ENCODE results near the gene ADAR. TPM values are rescaled to one million over a fixed set of nuclear protein-coding genes. Genes with fewer than 3 reads are reported as not detected.
A peak's percentile ranks its signal among the peaks of the same experiment; 100 is the strongest.

Gene ADAR
- total and polyA plus RNA-seq, 2 experiments from 2014 or later: 61.3 to 71.3 TPM

- Histone ChIP-seq H3K9me3 (ENCODE audit: low read depth) (no peaks in the 10 kb centered on the region), H3K36me3 (ENCODE audit: low read depth) (peaks cover 23% of the 10 kb centered on the region), H3K27ac (peak within 1 kb of the TSS; percentile 82), H3K79me2 (ENCODE audit: insufficient read depth) (peaks cover 49% of the 10 kb centered on the region), H2AFZ (peak within 1 kb of the TSS; percentile 88), H3F3A (ENCODE audit: insufficient read depth) (peaks cover 9% of the 10 kb centered on the region), H3K4me3 (peak within 1 kb of the TSS; percentile 100), H3K4me2 (ENCODE audit: unreplicated experiment) (peak within 1 kb of the TSS; percentile 86), H3K9ac (peak within 1 kb of the TSS; percentile 96), H4K20me1 (ENCODE audit: insufficient read depth) (no peaks in the 10 kb centered on the region), H3K27me3 (replicated peaks; ENCODE audit: insufficient read depth) (no peaks in the 10 kb centered on the region), H3K9me2 (ENCODE audit: insufficient read depth) (no peaks in the 10 kb centered on the region), H3K4me1 (ENCODE audit: insufficient read depth) (peaks cover 12% of the 10 kb centered on the region)
- DNase-seq: peak; percentile 69
- in situ Hi-C loops (cut with MboI): no loop called here
- 0% methylated on average over 13 to 38 of the region's 69 CpGs for WGBS, 2 experiments (ENCODE audit: low coverage in 1 of 2, low lambda C conversion rate in 2 of 2, missing lambda C conversion rate in 2 of 2)
- TF ChIP-seq EZH2 (IDR thresholded peaks at IDR 0.05; ENCODE audit: insufficient read depth, poor library complexity, severe bottlenecking): no peak
- no peak for TF ChIP-seq EZH2phosphoT487 (IDR thresholded peaks at IDR 0.05; ENCODE audit: insufficient read depth, low read depth)
Measured at GRCh38 chr1:154557939-154558719, 49.9 kb downstream of the ADAR start, which contains the start of gene UBE2Q1. TSS of gene UBE2Q1 (minus strand) at chr1:154558662. CDS start at chr1:154558553, 109 bp downstream.

GRCh38 chr1:154557248-154557938 lies 50.6 kb downstream of the ADAR start:
- Histone ChIP-seq H2AFZ (peak overlapping the region; percentile 59; the same call in 1 of the 2 replicates), H3K4me2 (ENCODE audit: unreplicated experiment) (peak overlapping the region; percentile 86), H3K9ac (peak overlapping the region; percentile 96), H3K9me2 (ENCODE audit: insufficient read depth) (no peaks in the 10 kb centered on the region), H3K9me3 (ENCODE audit: low read depth) (no peaks in the 10 kb centered on the region), H3K36me3 (ENCODE audit: low read depth) (peaks cover 30% of the 10 kb centered on the region), H3K27me3 (replicated peaks; ENCODE audit: insufficient read depth) (no peaks in the 10 kb centered on the region), H3K4me1 (ENCODE audit: insufficient read depth) (peaks cover 12% of the 10 kb centered on the region), H3F3A (ENCODE audit: insufficient read depth) (peaks cover 9% of the 10 kb centered on the region), H4K20me1 (ENCODE audit: insufficient read depth) (no peaks in the 10 kb centered on the region), H3K4me3 (peak overlapping the region; percentile 100), H3K27ac (peak overlapping the region; percentile 82; the same call in 1 of the 2 replicates), H3K79me2 (ENCODE audit: insufficient read depth) (peaks cover 50% of the 10 kb centered on the region)
- TF ChIP-seq EZH2 (IDR thresholded peaks at IDR 0.05; ENCODE audit: insufficient read depth, poor library complexity, severe bottlenecking) (no peak), EZH2phosphoT487 (IDR thresholded peaks at IDR 0.05; ENCODE audit: insufficient read depth, low read depth) (no peak)
- DNase-seq: peak; percentile 17
- in situ Hi-C loops (cut with MboI): no loop called here
- WGBS, 2 experiments (ENCODE audit: low coverage in 1 of 2, low lambda C conversion rate in 2 of 2, missing lambda C conversion rate in 2 of 2): 6 to 7% methylated on average over 7 of the region's 7 CpGs

- in situ Hi-C loops (cut with MboI): no loop called here
- peak overlapping the region; percentile 96 for H3K9ac ChIP-seq
Measured at GRCh38 chr1:154556422-154556821, 51.6 kb downstream of the ADAR start.

More at GRCh38 chr1:154556422-154556821, 51.6 kb downstream of the ADAR start:
- Histone ChIP-seq H3F3A (ENCODE audit: insufficient read depth) (peaks cover 9% of the 10 kb centered on the region), H3K79me2 (ENCODE audit: insufficient read depth) (peaks cover 53% of the 10 kb centered on the region), H3K9me3 (ENCODE audit: low read depth) (no peaks in the 10 kb centered on the region), H3K9me2 (ENCODE audit: insufficient read depth) (no peaks in the 10 kb centered on the region), H3K36me3 (ENCODE audit: low read depth) (peaks cover 34% of the 10 kb centered on the region), H2AFZ (no peak overlapping the region), H3K4me3 (peak overlapping the region; percentile 100), H3K27me3 (replicated peaks; ENCODE audit: insufficient read depth) (no peaks in the 10 kb centered on the region), H3K4me1 (ENCODE audit: insufficient read depth) (peaks cover 12% of the 10 kb centered on the region), H3K4me2 (ENCODE audit: unreplicated experiment) (peak overlapping the region; percentile 86), H3K27ac (no peak overlapping the region), H4K20me1 (ENCODE audit: insufficient read depth) (no peaks in the 10 kb centered on the region)
- TF ChIP-seq EZH2 (IDR thresholded peaks at IDR 0.05; ENCODE audit: insufficient read depth, poor library complexity, severe bottlenecking) (no peak), EZH2phosphoT487 (IDR thresholded peaks at IDR 0.05; ENCODE audit: insufficient read depth, low read depth) (no peak)
- 3 to 7% methylated on average over 4 of the region's 4 CpGs for WGBS, 2 experiments (ENCODE audit: low coverage in 1 of 2, low lambda C conversion rate in 2 of 2, missing lambda C conversion rate in 2 of 2)
- DNase-seq: peak; percentile 65
